Adrenal gland (tissue), 12 donors: ENCODE measurements around the gene SHC4. TPM values are rescaled to one million over a fixed set of nuclear protein-coding genes. Genes with fewer than 3 reads are reported as not detected.

ENCODE experiments used
- DNase-seq, 7 donors: peaks; one replicate each; pipeline ENCODE4 v3.0.0-alpha.2; 2019 to 2020
- H3K27ac ChIP-seq, 5 donors: fragments of 200-600 bp; sonication (generic) in 4 of 5; 1 replicate in 3 of 5; 2 replicates in 2 of 5; pipeline versions ENCODE4 v1.5.1 to v1.8.0; 2016 to 2020; ENCODE audit warnings: mild to moderate bottlenecking in 1 of 5
- H3K27me3 ChIP-seq: fragments of 200-600 bp; 2 replicates; pipeline ENCODE4 v1.8.0; 2021
- H3K36me3 ChIP-seq, 2 donors: fragments of 200-600 bp; replicated peaks in 1 of 2; 1 replicate in 1 of 2; 2 replicates in 1 of 2; pipeline versions ENCODE4 v1.5.1 to v1.8.0; 2018 to 2022
- H3K4me1 ChIP-seq, 2 donors: fragments of 200-600 bp; replicated peaks in 1 of 2; 1 replicate in 1 of 2; 2 replicates in 1 of 2; pipeline versions ENCODE4 v1.5.1 to v1.8.0; 2018 to 2021
- H3K4me3 ChIP-seq, 4 donors: fragments of 200-600 bp; sonication (generic) in 3 of 4; one replicate each; pipeline ENCODE4 v1.5.1; 2016 to 2018
- H3K9me3 ChIP-seq, 3 donors: fragments of 200-600 bp; sonication (generic) in 1 of 3; replicated peaks in 1 of 3; 1 replicate in 2 of 3; 2 replicates in 1 of 3; pipeline versions ENCODE4 v1.5.1 to v1.8.0; 2016 to 2021
- POLR2A ChIP-seq, 2 donors: fragments of 450-650 bp; IDR thresholded peaks; one replicate each; pipeline ENCODE4 v1.6.1; 2017; ENCODE audit warnings: antibody characterized with exemption in 2 of 2, mild to moderate bottlenecking in 2 of 2, moderate library complexity in 1 of 2
- WGBS, 4 donors: extraction: QIAGEN DNeasy Blood & Tissue Kit in 2 of 4; methylation state at CpG; one replicate each; pipeline versions ENCODE4 v1.1.5 to v1.1.7; 2013 to 2017; 5-methylcytosine and 5-hydroxymethylcytosine counted together
- intact Hi-C, 2 donors: fragments of 100-400 bp; cut with DNase I; formaldehyde crosslinking; loops; one replicate each; pipeline versions ENCODE4 v1.14.1 to v1.15.0; 2022 to 2023
- polyA plus RNA-seq, 3 donors: library from polyadenylated mRNA; stranded (reverse); fragments of 200-250 nt in 2 of 3; fragments of 350-450 nt in 1 of 3; fragmentation: Illumina TruSeq in 1 of 3; extraction: RNeasy Lipid Tissue Mini Kit (QIAGEN cat#74804) in 1 of 3; gene quantifications; one replicate each; pipeline ENCODE4 v1.2.3, GENCODE V29; 2013 to 2014
- total RNA-seq, 9 donors: library from RNA; depleted of rRNA in 4 of 9; stranded (reverse); fragments of >200 nt in 4 of 9; fragments of 120-200 nt in 1 of 9; fragmentation: NEBNext Ultra II Directional in 1 of 9; extraction: Animal tissue kit (Norgen Biotek cat#: 25700) in 1 of 9; gene quantifications; one replicate each; pipeline versions ENCODE4 v1.1.0 to v1.2.4, GENCODE V29; 2013 to 2023
- TF ChIP-seq, protein P1 (sequence below), 6 experiments: fragments of 450-650 bp in 4 of 6; fragments of 200-600 bp in 2 of 6; sonication (generic) in 1 of 6; IDR thresholded peaks; 1 replicate in 5 of 6; 2 replicates in 1 of 6; pipeline versions ENCODE4 v1.5.1 to v1.8.0; 2016 to 2021; ENCODE audit warnings: antibody characterized with exemption in 6 of 6, mild to moderate bottlenecking in 2 of 6, moderate library complexity in 1 of 6
- donor health status: healthy with polysubstance abuse.
- donor health status: Bipolar disorder and iron deficiency.
- donor health status: DM: yes; HTN: yes; CAD: no.
- donor health status: DM: no; HTN: no; CAD: no.
- donor health status: DM: no; HTN: no; CAD: no.
- donor health status: DM: yes; HTN: yes; CAD: no.

SHC4 gene
- total and polyA plus RNA-seq, 12 donors = 0.40 to 1.8 (median 0.99) TPM

DNA sequence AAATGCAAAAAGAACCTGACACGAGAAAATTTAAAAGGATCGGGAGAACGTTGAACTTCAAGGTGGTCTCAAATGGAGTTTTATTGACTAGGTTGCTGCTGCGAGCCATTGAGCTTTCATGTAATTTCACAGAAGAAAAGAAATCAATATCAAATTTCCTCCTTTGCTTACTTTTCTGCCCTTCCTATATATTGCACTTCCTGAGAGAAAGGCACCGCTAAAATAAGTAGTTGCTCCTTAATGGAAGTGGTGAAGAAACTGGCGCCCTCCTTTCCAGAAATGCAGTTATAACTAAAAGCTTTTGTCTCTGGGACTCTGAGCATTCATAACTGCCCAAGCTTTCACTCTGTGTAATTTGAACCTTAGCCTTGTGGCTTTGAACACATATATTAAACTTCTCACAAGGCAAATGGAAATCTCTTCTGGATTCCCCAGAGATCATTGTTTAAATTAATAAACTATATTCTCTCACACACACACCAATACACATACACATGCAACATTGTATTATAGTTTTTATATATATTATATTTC, 72.4 kb downstream of the SHC4 start:
- Histone ChIP-seq H3K9me3 (no peaks in the 10 kb centered on the region), H3K36me3 (no peaks in the 10 kb centered on the region), H3K27me3 (no peaks in the 10 kb centered on the region), H3K27ac (no peak overlapping the region), H3K4me1 (no peaks in the 10 kb centered on the region), H3K4me3 (no peak overlapping the region)
- intact Hi-C loops = no loop called here
- WGBS, 4 donors = 82 to 94% (median 87%) methylated on average over 6 of the region's 6 CpGs
- TF ChIP-seq, protein P1, sequence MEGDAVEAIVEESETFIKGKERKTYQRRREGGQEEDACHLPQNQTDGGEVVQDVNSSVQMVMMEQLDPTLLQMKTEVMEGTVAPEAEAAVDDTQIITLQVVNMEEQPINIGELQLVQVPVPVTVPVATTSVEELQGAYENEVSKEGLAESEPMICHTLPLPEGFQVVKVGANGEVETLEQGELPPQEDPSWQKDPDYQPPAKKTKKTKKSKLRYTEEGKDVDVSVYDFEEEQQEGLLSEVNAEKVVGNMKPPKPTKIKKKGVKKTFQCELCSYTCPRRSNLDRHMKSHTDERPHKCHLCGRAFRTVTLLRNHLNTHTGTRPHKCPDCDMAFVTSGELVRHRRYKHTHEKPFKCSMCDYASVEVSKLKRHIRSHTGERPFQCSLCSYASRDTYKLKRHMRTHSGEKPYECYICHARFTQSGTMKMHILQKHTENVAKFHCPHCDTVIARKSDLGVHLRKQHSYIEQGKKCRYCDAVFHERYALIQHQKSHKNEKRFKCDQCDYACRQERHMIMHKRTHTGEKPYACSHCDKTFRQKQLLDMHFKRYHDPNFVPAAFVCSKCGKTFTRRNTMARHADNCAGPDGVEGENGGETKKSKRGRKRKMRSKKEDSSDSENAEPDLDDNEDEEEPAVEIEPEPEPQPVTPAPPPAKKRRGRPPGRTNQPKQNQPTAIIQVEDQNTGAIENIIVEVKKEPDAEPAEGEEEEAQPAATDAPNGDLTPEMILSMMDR (IDR thresholded peaks at IDR 0.05) = no peak
- no peak for TF ChIP-seq POLR2A (IDR thresholded peaks at IDR 0.05)
- DNase-seq = no peak

GRCh38 chr15:48890375-48890972, 73.2 kb downstream of the SHC4 start:
- Histone ChIP-seq H3K27me3 (no peaks in the 10 kb centered on the region), H3K4me3 (no peak overlapping the region), H3K4me1 (no peaks in the 10 kb centered on the region), H3K27ac (no peak overlapping the region), H3K36me3 (no peaks in the 10 kb centered on the region), H3K9me3 (no peaks in the 10 kb centered on the region)
- intact Hi-C loops = no loop called here
- DNase-seq = no peak
- 77 to 83% (median 79%) methylated on average over 10 of the region's 10 CpGs for WGBS, 4 donors
- TF ChIP-seq POLR2A (IDR thresholded peaks at IDR 0.05) = no peak
- TF ChIP-seq, protein P1 (IDR thresholded peaks at IDR 0.05) = no peak

- no peak for TF ChIP-seq POLR2A (IDR thresholded peaks at IDR 0.05)
- TF ChIP-seq, protein P1 (IDR thresholded peaks at IDR 0.05) = no peak
- H3K4me1 ChIP-seq = no peaks in the 10 kb centered on the region
- no peak for DNase-seq
- no peaks in the 10 kb centered on the region for H3K27me3 ChIP-seq
- intact Hi-C loops = no loop called here
- H3K27ac ChIP-seq = no peak overlapping the region
- H3K9me3 ChIP-seq = no peaks in the 10 kb centered on the region
- 83 to 95% (median 90%) methylated on average over 3 of the region's 3 CpGs for WGBS, 4 donors
- H3K36me3 ChIP-seq = no peaks in the 10 kb centered on the region
- no peak overlapping the region for H3K4me3 ChIP-seq
Measured at GRCh38 chr15:48889925-48890324, 73.8 kb downstream of the SHC4 start.

DNA sequence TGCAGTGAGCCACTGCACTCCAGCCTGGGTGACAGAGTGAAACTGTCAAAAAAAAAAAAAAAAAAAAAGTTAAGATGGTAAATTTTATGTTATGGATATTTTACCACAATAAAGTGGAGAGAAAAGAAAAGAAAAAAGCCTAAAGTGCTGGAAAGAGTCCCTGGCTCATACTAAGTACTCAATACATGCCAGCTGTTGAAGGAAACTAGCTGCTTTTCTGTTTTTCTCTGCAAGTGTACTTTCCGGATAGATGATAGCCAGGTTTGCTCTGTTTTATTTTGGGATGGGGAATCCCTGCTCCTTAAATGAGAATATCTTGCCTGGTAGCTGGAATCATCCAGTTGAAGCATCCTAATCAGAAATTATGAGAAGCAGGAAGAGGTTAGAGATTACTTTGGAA, 74.9 kb downstream of the SHC4 start:
- WGBS, 4 donors = 50 to 71% (median 62%) methylated on average over 1 of the region's 1 CpG
- intact Hi-C loops = no loop called here
- DNase-seq = no peak
- no peaks in the 10 kb centered on the region for H3K9me3 ChIP-seq
- H3K4me1 ChIP-seq = no peaks in the 10 kb centered on the region
- H3K4me3 ChIP-seq = no peak overlapping the region
- H3K27ac ChIP-seq = peak overlapping the region in 1 of 5 donors; percentile 49
- TF ChIP-seq, protein P1 (IDR thresholded peaks at IDR 0.05) = no peak
- no peak for TF ChIP-seq POLR2A (IDR thresholded peaks at IDR 0.05)
- H3K36me3 ChIP-seq = no peaks in the 10 kb centered on the region
- no peaks in the 10 kb centered on the region for H3K27me3 ChIP-seq
